Panc1 (cell line): Measurements from ENCODE around the gene SLCO1B3. TPM values are rescaled to one million over a fixed set of nuclear protein-coding genes. Genes with fewer than 3 reads are reported as not detected.

Source experiments
- ATAC-seq: fragments of 200-7000 bp; cut with Tn5 transposase; 2 replicates; pipeline ENCODE4 v1.9.1; 2020; ENCODE audit warnings: mild to moderate bottlenecking, moderate library complexity
- BruUV-seq: library from RNA; stranded (reverse); fragments of 400-500 nt; replicated peaks from 2 replicates; lab custom pipeline; 2021; lab: Mats Ljungman, UMichigan
- CTCF ChIA-PET: fragments of 300-600 bp; sonication (Branson Sonifier 250); formaldehyde crosslinking; loops from one replicate; lab custom pipeline; 2022; ENCODE audit warnings: antibody characterized with exemption; lab: Charles Lee
- POLR2A ChIA-PET: fragments of 300-600 bp; sonication (Branson Sonifier 250); formaldehyde crosslinking; loops from one replicate; lab custom pipeline; 2022; ENCODE audit warnings: antibody characterized with exemption; lab: Charles Lee
- DNase-seq: peaks from one replicate; pipeline ENCODE4 v3.0.0-alpha.2; 2010; ENCODE audit warnings: low read depth, low spot score
- H3K27ac ChIP-seq: 2 replicates; pipeline ENCODE4 v1.5.1; 2011; ENCODE audit warnings: mild to moderate bottlenecking, low read length, inconsistent platforms
- H3K27me3 ChIP-seq: fragments of 200-500 bp; sonication (Bioruptor generic); 2 replicates; pipeline ENCODE4 v1.6.0; 2014; ENCODE audit warnings: low read length, inconsistent platforms; ENCODE audit not compliant: control insufficient read depth, insufficient read depth
- H3K36me3 ChIP-seq: fragments of 200-500 bp; sonication (Bioruptor generic); 2 replicates; pipeline ENCODE4 v1.5.1; 2014; ENCODE audit warnings: inconsistent platforms, mild to moderate bottlenecking, low read length, moderate library complexity; ENCODE audit not compliant: control insufficient read depth, insufficient read depth
- H3K4me1 ChIP-seq: 2 replicates; pipeline ENCODE4 v1.5.1; 2011; ENCODE audit warnings: inconsistent platforms, mild to moderate bottlenecking, low read length, moderate library complexity; ENCODE audit not compliant: control insufficient read depth, insufficient read depth
- H3K4me3 ChIP-seq, 2 experiments: 2 replicates each; pipeline ENCODE4 v1.5.1; 2011 to 2012; ENCODE audit warnings: low read depth in 2 of 2, low read length in 2 of 2, mild to moderate bottlenecking in 2 of 2, inconsistent platforms in 1 of 2, moderate library complexity in 1 of 2
- H3K9me3 ChIP-seq: fragments of 200-500 bp; sonication (Bioruptor generic); 2 replicates; pipeline ENCODE4 v1.5.1; 2014; ENCODE audit warnings: low read depth, mild to moderate bottlenecking, inconsistent platforms, low read length, moderate library complexity; ENCODE audit not compliant: control insufficient read depth, insufficient read depth
- POLR2AphosphoS5 ChIP-seq: IDR thresholded peaks from 2 replicates; pipeline ENCODE4 v1.6.1; 2012; ENCODE audit warnings: mild to moderate bottlenecking, low read depth, low read length, moderate library complexity
- SIN3A ChIP-seq: IDR thresholded peaks from 2 replicates; pipeline ENCODE4 v1.6.1; 2012; ENCODE audit warnings: low read depth, mild to moderate bottlenecking, low read length, moderate library complexity, borderline replicate concordance; ENCODE audit not compliant: insufficient read depth
- TCF7L2 ChIP-seq: IDR thresholded peaks from 2 replicates; pipeline ENCODE4 v1.6.1; 2011; ENCODE audit warnings: mild to moderate bottlenecking, low read depth, low read length, inconsistent platforms
- in situ Hi-C: cut with HindIII; loops from 2 replicates; pipeline ENCODE4 v1.10.0; 2016; ENCODE audit warnings: low sequenced_read_pairs, low pct_unique_long_range_greater_than_20kb
- intact Hi-C: fragments of 100-400 bp; cut with micrococcal nuclease; formaldehyde crosslinking; loops from one replicate; pipeline ENCODE4 v1.10.0; 2022; ENCODE audit not compliant: unreplicated experiment
- total RNA-seq: library from RNA; stranded (reverse); gene quantifications from one replicate; pipeline ENCODE4 v1.2.1, GENCODE V29; 2021; ENCODE audit not compliant: unreplicated experiment
- TF ChIP-seq, protein P1 (sequence below), 2 experiments: IDR thresholded peaks; 2 replicates each; pipeline ENCODE4 v1.6.1; 2011 to 2012; ENCODE audit warnings: low read depth in 2 of 2, control low read depth in 1 of 2, low read length in 1 of 2, mild to moderate bottlenecking in 1 of 2, moderate library complexity in 1 of 2; ENCODE audit not compliant: insufficient read depth in 1 of 2
- TF ChIP-seq, protein P2 (sequence below): fragments of 450-650 bp; IDR thresholded peaks from 2 replicates; pipeline ENCODE4 v1.5.1; 2017; ENCODE audit warnings: mild to moderate bottlenecking

The SLCO1B3 gene
- total RNA-seq, 1 experiment from 2014 or later, result 0.85 TPM

DNA sequence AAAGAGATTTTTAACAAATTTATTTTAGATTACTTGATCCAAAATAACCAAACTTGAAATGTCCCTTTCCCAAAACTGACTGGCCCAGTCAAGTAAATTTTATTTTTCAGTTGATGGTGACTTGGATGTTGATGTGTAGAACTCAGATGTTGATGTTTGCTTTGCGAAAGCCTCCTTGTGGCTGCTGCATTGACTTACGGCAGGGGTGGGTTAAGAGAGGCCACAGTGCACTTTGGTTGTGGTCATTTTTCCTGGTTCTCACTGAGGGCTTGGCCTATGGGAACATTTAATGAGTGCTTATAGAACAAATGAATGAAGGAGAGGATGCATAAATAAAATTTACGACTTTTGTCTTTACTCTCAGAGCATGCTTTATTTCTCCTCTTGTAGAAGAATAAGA, 52.6 kb downstream of the SLCO1B3 start:
- Histone ChIP-seq H3K4me1 (no peaks in the 10 kb centered on the region), H3K4me3 (no peak overlapping the region), H3K27ac (no peak overlapping the region), H3K27me3 (no peaks in the 10 kb centered on the region), H3K36me3 (no peaks in the 10 kb centered on the region), H3K9me3 (no peaks in the 10 kb centered on the region)
- POLR2A ChIA-PET, result no interaction called here
- CTCF ChIA-PET, result no interaction called here
- in situ Hi-C loops, result no loop called here
- TF ChIP-seq, protein P1, sequence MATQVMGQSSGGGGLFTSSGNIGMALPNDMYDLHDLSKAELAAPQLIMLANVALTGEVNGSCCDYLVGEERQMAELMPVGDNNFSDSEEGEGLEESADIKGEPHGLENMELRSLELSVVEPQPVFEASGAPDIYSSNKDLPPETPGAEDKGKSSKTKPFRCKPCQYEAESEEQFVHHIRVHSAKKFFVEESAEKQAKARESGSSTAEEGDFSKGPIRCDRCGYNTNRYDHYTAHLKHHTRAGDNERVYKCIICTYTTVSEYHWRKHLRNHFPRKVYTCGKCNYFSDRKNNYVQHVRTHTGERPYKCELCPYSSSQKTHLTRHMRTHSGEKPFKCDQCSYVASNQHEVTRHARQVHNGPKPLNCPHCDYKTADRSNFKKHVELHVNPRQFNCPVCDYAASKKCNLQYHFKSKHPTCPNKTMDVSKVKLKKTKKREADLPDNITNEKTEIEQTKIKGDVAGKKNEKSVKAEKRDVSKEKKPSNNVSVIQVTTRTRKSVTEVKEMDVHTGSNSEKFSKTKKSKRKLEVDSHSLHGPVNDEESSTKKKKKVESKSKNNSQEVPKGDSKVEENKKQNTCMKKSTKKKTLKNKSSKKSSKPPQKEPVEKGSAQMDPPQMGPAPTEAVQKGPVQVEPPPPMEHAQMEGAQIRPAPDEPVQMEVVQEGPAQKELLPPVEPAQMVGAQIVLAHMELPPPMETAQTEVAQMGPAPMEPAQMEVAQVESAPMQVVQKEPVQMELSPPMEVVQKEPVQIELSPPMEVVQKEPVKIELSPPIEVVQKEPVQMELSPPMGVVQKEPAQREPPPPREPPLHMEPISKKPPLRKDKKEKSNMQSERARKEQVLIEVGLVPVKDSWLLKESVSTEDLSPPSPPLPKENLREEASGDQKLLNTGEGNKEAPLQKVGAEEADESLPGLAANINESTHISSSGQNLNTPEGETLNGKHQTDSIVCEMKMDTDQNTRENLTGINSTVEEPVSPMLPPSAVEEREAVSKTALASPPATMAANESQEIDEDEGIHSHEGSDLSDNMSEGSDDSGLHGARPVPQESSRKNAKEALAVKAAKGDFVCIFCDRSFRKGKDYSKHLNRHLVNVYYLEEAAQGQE (IDR thresholded peaks at IDR 0.05; ENCODE audit: insufficient read depth in 1 of 2, low read depth in 2 of 2, low read length in 1 of 2), result no peak
- TF ChIP-seq, protein P2, sequence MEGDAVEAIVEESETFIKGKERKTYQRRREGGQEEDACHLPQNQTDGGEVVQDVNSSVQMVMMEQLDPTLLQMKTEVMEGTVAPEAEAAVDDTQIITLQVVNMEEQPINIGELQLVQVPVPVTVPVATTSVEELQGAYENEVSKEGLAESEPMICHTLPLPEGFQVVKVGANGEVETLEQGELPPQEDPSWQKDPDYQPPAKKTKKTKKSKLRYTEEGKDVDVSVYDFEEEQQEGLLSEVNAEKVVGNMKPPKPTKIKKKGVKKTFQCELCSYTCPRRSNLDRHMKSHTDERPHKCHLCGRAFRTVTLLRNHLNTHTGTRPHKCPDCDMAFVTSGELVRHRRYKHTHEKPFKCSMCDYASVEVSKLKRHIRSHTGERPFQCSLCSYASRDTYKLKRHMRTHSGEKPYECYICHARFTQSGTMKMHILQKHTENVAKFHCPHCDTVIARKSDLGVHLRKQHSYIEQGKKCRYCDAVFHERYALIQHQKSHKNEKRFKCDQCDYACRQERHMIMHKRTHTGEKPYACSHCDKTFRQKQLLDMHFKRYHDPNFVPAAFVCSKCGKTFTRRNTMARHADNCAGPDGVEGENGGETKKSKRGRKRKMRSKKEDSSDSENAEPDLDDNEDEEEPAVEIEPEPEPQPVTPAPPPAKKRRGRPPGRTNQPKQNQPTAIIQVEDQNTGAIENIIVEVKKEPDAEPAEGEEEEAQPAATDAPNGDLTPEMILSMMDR, result no peak
- no peak for ATAC-seq
- no TSS peak for BruUV-seq
- no peak for DNase-seq
- intact Hi-C loops, result no loop called here

DNA sequence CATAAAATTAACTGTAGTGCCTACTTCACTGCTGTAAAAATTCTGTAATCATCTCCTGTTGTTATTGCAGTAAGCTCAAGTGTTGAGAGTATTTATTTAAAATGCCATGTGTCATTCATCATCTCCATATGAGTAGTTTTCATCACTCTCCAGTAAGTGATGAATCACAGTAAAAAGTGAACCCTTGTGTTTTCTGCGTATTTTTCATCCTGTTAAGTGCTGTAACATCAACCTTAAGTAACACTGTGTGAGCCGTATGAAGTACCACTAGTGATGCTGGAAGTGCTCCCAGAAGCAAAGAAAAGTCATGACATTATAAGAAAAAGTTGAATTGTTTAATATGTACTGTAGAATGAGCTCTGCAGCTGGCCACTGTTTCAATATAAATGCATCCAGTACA, 55.4 kb downstream of the SLCO1B3 start:
- no peak overlapping the region for H3K4me3 ChIP-seq
- BruUV-seq, result no TSS peak
- no peaks in the 10 kb centered on the region for H3K4me1 ChIP-seq
- POLR2A ChIA-PET, result no interaction called here
- H3K27me3 ChIP-seq, result no peaks in the 10 kb centered on the region
- no peaks in the 10 kb centered on the region for H3K9me3 ChIP-seq
- H3K36me3 ChIP-seq, result no peaks in the 10 kb centered on the region
- intact Hi-C loops, result no loop called here
- no peak for TF ChIP-seq POLR2AphosphoS5
- TF ChIP-seq, protein P1 (IDR thresholded peaks at IDR 0.05; ENCODE audit: insufficient read depth in 1 of 2, low read depth in 2 of 2, low read length in 1 of 2), result no peak
- TF ChIP-seq SIN3A, result no peak
- no peak for TF ChIP-seq TCF7L2
- TF ChIP-seq, protein P2, result no peak
- ATAC-seq (no peak), DNase-seq (no peak)
- H3K27ac ChIP-seq, result no peak overlapping the region
- CTCF ChIA-PET, result no interaction called here
- in situ Hi-C loops, result no loop called here
